SJSA1 (cell line): ENCODE results near the gene ABCC3. TPM values are rescaled to one million over a fixed set of nuclear protein-coding genes. Genes with fewer than 3 reads are reported as not detected.
"Not testable (repeated sequence)": the region's sequence is repeated elsewhere in the genome, so short reads cannot be mapped to it uniquely, and the experiment has no call there.

Source experiments
- DNase-seq, 2 experiments: peaks; one replicate each; pipeline ENCODE4 v3.0.0-alpha.2; 2015 to 2020; ENCODE audit warnings: low spot score in 2 of 2, low read depth in 1 of 2
- H3K27ac ChIP-seq: fragments of 250-450 bp; sonication (Bioruptor Pico); 2 replicates; pipeline ENCODE4 v1.5.1; 2020; ENCODE audit warnings: mild to moderate bottlenecking, moderate library complexity
- H3K27me3 ChIP-seq: fragments of 250-450 bp; sonication (Bioruptor Pico); replicated peaks from 2 replicates; pipeline ENCODE4 v1.5.1; 2020; ENCODE audit warnings: mild to moderate bottlenecking, moderate library complexity
- H3K36me3 ChIP-seq: fragments of 250-450 bp; sonication (Bioruptor Pico); 2 replicates; pipeline ENCODE4 v1.5.1; 2020; ENCODE audit warnings: mild to moderate bottlenecking
- H3K4me1 ChIP-seq: fragments of 250-450 bp; sonication (Bioruptor Pico); replicated peaks from 2 replicates; pipeline ENCODE4 v1.6.1; 2021; ENCODE audit warnings: mild to moderate bottlenecking
- H3K4me3 ChIP-seq: fragments of 250-450 bp; sonication (Bioruptor Pico); 2 replicates; pipeline ENCODE4 v1.5.1; 2020; ENCODE audit warnings: mild to moderate bottlenecking
- H3K9me3 ChIP-seq: fragments of 250-450 bp; sonication (Bioruptor Pico); replicated peaks from 2 replicates; pipeline ENCODE4 v1.5.1; 2020; ENCODE audit warnings: mild to moderate bottlenecking
- total RNA-seq: library from RNA; depleted of rRNA; stranded (reverse); fragments of >200 nt; shearing (Covaris generic); gene quantifications from 2 replicates; pipeline ENCODE4 v1.2.3, GENCODE V29; 2014

Gene ABCC3
- total RNA-seq, 1 experiment from 2014 or later: 9.6 TPM

- no peaks in the 10 kb centered on the region for H3K9me3 ChIP-seq
- no peak overlapping the region for H3K27ac ChIP-seq
- H3K36me3 ChIP-seq: no peaks in the 10 kb centered on the region
- DNase-seq: no peak
- peaks cover 11% of the 10 kb centered on the region for H3K4me1 ChIP-seq
- H3K27me3 ChIP-seq: no peaks in the 10 kb centered on the region
- H3K4me3 ChIP-seq: no peak overlapping the region
Observed at GRCh38 chr17:50680126-50680525, 45.4 kb downstream of the ABCC3 start.

GRCh38 chr17:50680543-50681262 is 46.0 kb downstream of the ABCC3 start:
- H3K9me3 ChIP-seq, H3K27ac ChIP-seq, H3K36me3 ChIP-seq, H3K27me3 ChIP-seq, H3K4me3 ChIP-seq: not testable (repeated sequence)
- peaks cover 11% of the 10 kb centered on the region for H3K4me1 ChIP-seq
- peak in 1 of 2 experiments; percentile 43 for DNase-seq

- Histone ChIP-seq H3K27ac (no peak overlapping the region), H3K4me3 (no peak overlapping the region), H3K4me1 (peaks cover 15% of the 10 kb centered on the region), H3K9me3 (no peaks in the 10 kb centered on the region), H3K27me3 (no peaks in the 10 kb centered on the region), H3K36me3 (no peaks in the 10 kb centered on the region)
- DNase-seq: peak; percentile 80 to 83
Observed at GRCh38 chr17:50681263-50682200, 46.9 kb downstream of the ABCC3 start.

GRCh38 chr17:50682441-50682840 is 47.8 kb downstream of the ABCC3 start:
- H3K4me3 ChIP-seq: no peak overlapping the region
- no peaks in the 10 kb centered on the region for H3K9me3 ChIP-seq
- no peaks in the 10 kb centered on the region for H3K27me3 ChIP-seq
- DNase-seq: no peak
- no peak overlapping the region for H3K27ac ChIP-seq
- peaks cover 21% of the 10 kb centered on the region for H3K4me1 ChIP-seq
- H3K36me3 ChIP-seq: no peaks in the 10 kb centered on the region

- Histone ChIP-seq H3K4me3 (no peak overlapping the region), H3K9me3 (no peaks in the 10 kb centered on the region), H3K27ac (no peak overlapping the region), H3K36me3 (no peaks in the 10 kb centered on the region), H3K4me1 (peaks cover 21% of the 10 kb centered on the region), H3K27me3 (no peaks in the 10 kb centered on the region)
- no peak for DNase-seq
Observed at GRCh38 chr17:50682938-50683337, 48.3 kb downstream of the ABCC3 start.

GRCh38 chr17:50683434-50684287 is 49.0 kb downstream of the ABCC3 start:
- Histone ChIP-seq H3K9me3 (no peaks in the 10 kb centered on the region), H3K36me3 (no peaks in the 10 kb centered on the region), H3K27ac (no peak overlapping the region), H3K4me1 (peaks cover 21% of the 10 kb centered on the region), H3K4me3 (no peak overlapping the region), H3K27me3 (no peaks in the 10 kb centered on the region)
- peak in 1 of 2 experiments; percentile 46 for DNase-seq

- no peak overlapping the region for H3K4me3 ChIP-seq
- H3K27ac ChIP-seq: no peak overlapping the region
- H3K27me3 ChIP-seq: no peaks in the 10 kb centered on the region
- no peaks in the 10 kb centered on the region for H3K36me3 ChIP-seq
- H3K4me1 ChIP-seq: peaks cover 21% of the 10 kb centered on the region
- no peaks in the 10 kb centered on the region for H3K9me3 ChIP-seq
- no peak for DNase-seq
Observed at GRCh38 chr17:50684288-50684611, 49.6 kb downstream of the ABCC3 start.

GRCh38 chr17:50684612-50685333 is 50.1 kb downstream of the ABCC3 start:
- no peaks in the 10 kb centered on the region for H3K27me3 ChIP-seq
- peaks cover 21% of the 10 kb centered on the region for H3K4me1 ChIP-seq
- DNase-seq: peak in 1 of 2 experiments; percentile 43
- H3K27ac ChIP-seq: no peak overlapping the region
- H3K9me3 ChIP-seq: no peaks in the 10 kb centered on the region
- H3K4me3 ChIP-seq: no peak overlapping the region
- no peaks in the 10 kb centered on the region for H3K36me3 ChIP-seq

- Histone ChIP-seq H3K27ac (no peak overlapping the region), H3K4me1 (peaks cover 21% of the 10 kb centered on the region), H3K4me3 (no peak overlapping the region), H3K9me3 (no peaks in the 10 kb centered on the region), H3K36me3 (no peaks in the 10 kb centered on the region), H3K27me3 (no peaks in the 10 kb centered on the region)
- no peak for DNase-seq
Observed at GRCh38 chr17:50685334-50685665, 50.6 kb downstream of the ABCC3 start.

- no peak for DNase-seq
- Histone ChIP-seq H3K36me3 (no peaks in the 10 kb centered on the region), H3K4me3 (no peak overlapping the region), H3K27ac (no peak overlapping the region), H3K9me3 (no peaks in the 10 kb centered on the region), H3K27me3 (no peaks in the 10 kb centered on the region), H3K4me1 (peaks cover 17% of the 10 kb centered on the region)
Observed at GRCh38 chr17:50685691-50686493, 51.2 kb downstream of the ABCC3 start.

- H3K9me3 ChIP-seq: no peaks in the 10 kb centered on the region
- no peaks in the 10 kb centered on the region for H3K27me3 ChIP-seq
- DNase-seq: peak; percentile 62 to 81
- no peak overlapping the region for H3K4me3 ChIP-seq
- no peak overlapping the region for H3K27ac ChIP-seq
- no peaks in the 10 kb centered on the region; the same call in 1 of the 2 replicates for H3K36me3 ChIP-seq
- H3K4me1 ChIP-seq: peaks cover 11% of the 10 kb centered on the region
Observed at GRCh38 chr17:50686494-50687199, 52.0 kb downstream of the ABCC3 start.
